Dendritic cell treated with granulocyte-macrophage colony-stimulating factor and Interleukin-4, amounts not matched to agents 40 ng/mL and 50 ng/mL, for 4 days (primary cell): ENCODE data around the gene METRN.

ENCODE experiments used
- H3K27ac Mint-ChIP-seq: one replicate; pipeline ENCODE4 v1.8.0; 2022; ENCODE audit warnings: mild to moderate bottlenecking, mixed read lengths
- H3K27me3 Mint-ChIP-seq: one replicate; pipeline ENCODE4 v1.8.0; 2022; ENCODE audit warnings: mild to moderate bottlenecking, mixed read lengths
- H3K36me3 Mint-ChIP-seq: one replicate; pipeline ENCODE4 v1.8.0; 2022; ENCODE audit warnings: low read depth, mixed read lengths
- H3K4me1 Mint-ChIP-seq: one replicate; pipeline ENCODE4 v1.8.0; 2022; ENCODE audit warnings: low read depth, mixed read lengths
- H3K4me3 Mint-ChIP-seq: one replicate; pipeline ENCODE4 v1.8.0; 2022; ENCODE audit warnings: mild to moderate bottlenecking, moderate library complexity, mixed read lengths
- H3K9me3 Mint-ChIP-seq: one replicate; pipeline ENCODE4 v1.8.0; 2022; ENCODE audit warnings: mixed read lengths
- intact Hi-C: fragments of 100-400 bp; cut with micrococcal nuclease; formaldehyde crosslinking; loops from one replicate; pipeline ENCODE4 v1.15.0; 2022

The METRN gene

GRCh38 chr16:714558-715476 is at the start of gene METRN:
Gene METRN, plus strand, starts transcription at chr16:715118. Its CDS starts 172 bp downstream, at chr16:715290.
- H3K27ac Mint-ChIP-seq = no peak within 1 kb of the TSS

DNA sequence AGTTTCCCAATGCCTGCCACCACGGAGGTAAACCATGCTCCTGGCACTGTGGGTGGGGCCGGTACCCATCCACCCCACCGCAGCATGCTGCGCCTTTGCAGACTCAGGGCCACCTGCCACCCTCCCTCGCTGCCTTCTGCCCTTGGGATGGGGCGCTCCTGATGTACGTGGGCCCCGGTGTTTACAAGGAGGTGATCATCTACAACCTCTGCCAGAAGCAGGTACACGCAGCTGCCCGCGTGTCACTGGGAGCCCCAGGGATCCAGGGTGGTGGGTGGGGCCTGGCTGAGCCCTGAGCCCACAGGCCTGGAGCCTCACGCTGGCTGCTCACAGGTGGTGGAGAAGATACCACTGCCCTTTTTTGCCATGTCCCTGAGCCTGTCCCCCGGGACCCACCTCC is 48.3 kb upstream of the METRN start:
- intact Hi-C loops = no loop called here
- H3K4me3 Mint-ChIP-seq = no peak overlapping the region
- H3K9me3 Mint-ChIP-seq = no peaks in the 10 kb centered on the region
- no peaks in the 10 kb centered on the region for H3K27me3 Mint-ChIP-seq
- peaks cover 36% of the 10 kb centered on the region for H3K36me3 Mint-ChIP-seq
- H3K4me1 Mint-ChIP-seq = peaks cover 19% of the 10 kb centered on the region
- no peak overlapping the region for H3K27ac Mint-ChIP-seq

More at GRCh38 chr16:714558-715476, at the start of gene METRN:
- peaks cover 82% of the 10 kb centered on the region for H3K27me3 Mint-ChIP-seq
- H3K36me3 Mint-ChIP-seq = no peaks in the 10 kb centered on the region
- peaks cover 34% of the 10 kb centered on the region for H3K4me1 Mint-ChIP-seq
- peak within 1 kb of the TSS; percentile 65 for H3K4me3 Mint-ChIP-seq
- no peaks in the 10 kb centered on the region for H3K9me3 Mint-ChIP-seq
- intact Hi-C loops = no loop called here

- Mint-ChIP-seq H3K9me3 (no peaks in the 10 kb centered on the region), H3K27me3 (no peaks in the 10 kb centered on the region), H3K4me1 (peaks cover 16% of the 10 kb centered on the region), H3K27ac (peak overlapping the region; percentile 84), H3K36me3 (peaks cover 43% of the 10 kb centered on the region), H3K4me3 (no peak overlapping the region)
- intact Hi-C loops = loop anchor here (1.0 kb wide), 1 partner anchor 88 kb away; no protein-coding TSS in a partner anchor
Measured at GRCh38 chr16:667113-667779, 47.7 kb upstream of the METRN start.

DNA sequence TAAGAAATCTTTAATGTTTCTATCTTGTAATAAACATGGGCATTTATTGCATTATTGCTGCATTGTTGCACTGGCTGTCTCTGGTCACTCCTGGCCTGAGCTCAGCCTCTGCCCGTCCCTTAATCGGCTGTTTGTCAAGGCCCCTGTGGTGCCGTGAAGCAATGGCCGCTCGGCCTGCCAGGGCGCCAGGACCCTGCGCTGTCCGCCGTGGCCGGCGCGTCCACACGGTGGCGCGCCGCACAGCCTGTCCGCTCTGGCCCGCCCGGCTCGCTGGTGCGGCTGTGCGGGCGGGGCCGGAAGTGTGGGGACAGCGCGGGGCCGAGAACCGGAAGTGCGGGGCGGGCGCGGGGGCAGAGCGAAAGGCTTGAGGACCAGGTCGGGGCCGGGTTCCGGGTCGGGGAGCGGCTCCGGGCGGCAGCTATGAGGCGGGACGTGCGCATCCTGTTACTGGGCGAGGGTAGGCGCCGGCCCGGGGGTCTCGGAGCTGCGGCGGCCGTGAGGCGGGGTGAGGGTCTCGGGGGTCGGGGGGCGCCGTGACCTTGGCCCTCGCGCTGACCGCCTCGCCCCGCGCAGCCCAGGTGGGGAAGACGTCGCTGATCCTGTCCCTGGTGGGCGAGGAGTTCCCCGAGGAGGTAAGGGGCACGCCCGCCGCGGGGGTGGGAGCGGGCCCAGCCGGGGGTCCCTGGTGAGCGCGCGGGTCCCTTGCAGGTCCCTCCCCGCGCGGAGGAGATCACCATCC is 47.0 kb upstream of the METRN start, which contains the start of gene RHOT2:
TSS of gene RHOT2 (plus strand) at position 353 of the 739 bp plus-strand sequence. CDS start at position 421, 68 bp downstream.
- H3K27me3 Mint-ChIP-seq = no peaks in the 10 kb centered on the region
- peaks cover 16% of the 10 kb centered on the region for H3K4me1 Mint-ChIP-seq
- intact Hi-C loops = loop anchor here (1.0 kb wide), 1 partner anchor 89 kb away; no protein-coding TSS in a partner anchor
- H3K4me3 Mint-ChIP-seq = peak within 1 kb of the TSS; percentile 82
- no peaks in the 10 kb centered on the region for H3K9me3 Mint-ChIP-seq
- H3K36me3 Mint-ChIP-seq = peaks cover 45% of the 10 kb centered on the region
- peak within 1 kb of the TSS; percentile 84 for H3K27ac Mint-ChIP-seq

DNA sequence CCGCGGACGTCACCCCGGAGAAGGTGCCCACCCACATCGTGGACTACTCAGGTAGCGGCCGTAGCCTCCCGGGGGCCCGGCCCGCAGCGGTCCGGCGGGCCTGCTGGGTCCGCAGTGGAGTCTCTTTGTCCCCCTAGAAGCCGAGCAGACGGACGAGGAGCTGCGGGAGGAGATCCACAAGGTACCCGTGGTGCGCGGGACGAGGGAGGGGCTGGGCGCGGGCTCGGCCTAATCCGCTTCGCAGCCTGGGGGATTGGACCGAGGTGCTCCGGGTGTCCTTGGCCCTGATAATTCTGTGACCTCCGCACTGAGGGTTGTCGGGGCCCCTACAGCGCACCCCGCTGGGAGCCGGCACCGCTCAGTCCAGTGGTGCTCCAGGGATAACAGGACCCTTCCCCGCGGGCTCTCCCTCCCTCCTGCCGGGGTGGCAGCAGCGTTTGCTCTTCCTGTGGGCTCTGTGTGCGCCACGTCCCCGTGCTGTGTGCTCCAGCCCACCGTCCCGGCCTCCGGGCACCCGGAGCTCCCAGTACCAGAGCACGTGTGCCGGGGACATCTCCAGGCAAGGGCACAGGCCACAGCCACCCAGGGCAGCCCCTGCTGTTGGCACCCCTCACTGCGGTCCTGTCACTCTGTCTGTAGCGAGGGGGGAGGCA is 46.3 kb upstream of the METRN start:
- intact Hi-C loops = no loop called here
- H3K4me3 Mint-ChIP-seq = peak overlapping the region; percentile 82
- H3K9me3 Mint-ChIP-seq = no peaks in the 10 kb centered on the region
- peaks cover 16% of the 10 kb centered on the region for H3K4me1 Mint-ChIP-seq
- H3K27me3 Mint-ChIP-seq = no peaks in the 10 kb centered on the region
- peaks cover 50% of the 10 kb centered on the region for H3K36me3 Mint-ChIP-seq
- peak overlapping the region; percentile 84 for H3K27ac Mint-ChIP-seq

GRCh38 chr16:669666-670065 is 45.3 kb upstream of the METRN start:
- Mint-ChIP-seq H3K27me3 (peaks cover 3% of the 10 kb centered on the region), H3K4me1 (peaks cover 23% of the 10 kb centered on the region), H3K27ac (no peak overlapping the region), H3K36me3 (peaks cover 61% of the 10 kb centered on the region), H3K9me3 (no peaks in the 10 kb centered on the region), H3K4me3 (no peak overlapping the region)
- intact Hi-C loops = no loop called here

- Mint-ChIP-seq H3K4me3 (no peak overlapping the region), H3K9me3 (no peaks in the 10 kb centered on the region), H3K27ac (no peak overlapping the region), H3K4me1 (peaks cover 30% of the 10 kb centered on the region), H3K27me3 (peaks cover 13% of the 10 kb centered on the region), H3K36me3 (peaks cover 65% of the 10 kb centered on the region)
- intact Hi-C loops = no loop called here
Measured at GRCh38 chr16:670485-671352, 44.2 kb upstream of the METRN start.

DNA sequence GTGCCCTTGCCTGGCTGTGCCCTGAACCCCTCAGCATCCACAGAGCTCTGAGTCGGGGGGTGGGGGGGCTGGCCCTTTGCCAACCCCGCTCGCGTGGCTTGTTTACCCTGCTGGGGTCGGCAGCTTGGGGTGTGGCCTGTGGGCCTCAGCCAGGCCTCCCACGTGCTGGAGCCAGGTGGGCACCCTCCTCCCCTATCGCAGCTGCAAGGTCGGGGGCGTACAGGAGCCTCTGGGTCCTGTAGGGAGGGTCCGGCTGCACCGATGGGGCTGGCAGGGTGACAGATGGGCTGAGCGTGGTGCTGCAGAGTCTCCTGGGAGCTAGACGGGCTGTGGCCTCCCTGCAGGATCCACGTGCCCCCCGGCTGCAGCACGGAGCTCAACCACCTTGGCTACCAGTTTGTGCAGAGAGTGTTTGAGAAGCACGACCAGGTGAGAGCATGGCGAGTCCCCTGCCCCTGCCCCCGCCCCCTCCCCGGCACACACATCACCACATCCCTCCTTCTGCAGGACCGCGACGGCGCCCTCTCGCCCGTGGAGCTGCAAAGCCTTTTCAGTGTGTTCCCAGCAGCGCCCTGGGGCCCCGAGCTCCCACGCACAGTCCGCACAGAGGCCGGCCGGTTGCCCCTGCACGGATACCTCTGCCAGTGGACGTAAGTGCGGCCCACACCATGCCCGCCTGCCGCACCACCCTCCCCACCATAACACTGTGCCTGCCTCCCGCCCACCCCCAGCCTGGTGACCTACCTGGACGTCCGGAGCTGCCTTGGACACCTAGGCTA is 43.4 kb upstream of the METRN start:
- no peak overlapping the region for H3K4me3 Mint-ChIP-seq
- no peaks in the 10 kb centered on the region for H3K9me3 Mint-ChIP-seq
- H3K27me3 Mint-ChIP-seq = peaks cover 21% of the 10 kb centered on the region
- H3K27ac Mint-ChIP-seq = no peak overlapping the region
- peaks cover 65% of the 10 kb centered on the region for H3K36me3 Mint-ChIP-seq
- intact Hi-C loops = no loop called here
- peaks cover 30% of the 10 kb centered on the region for H3K4me1 Mint-ChIP-seq

GRCh38 chr16:672371-672770 is 42.5 kb upstream of the METRN start:
- intact Hi-C loops = no loop called here
- peaks cover 29% of the 10 kb centered on the region for H3K27me3 Mint-ChIP-seq
- peaks cover 65% of the 10 kb centered on the region for H3K36me3 Mint-ChIP-seq
- peaks cover 30% of the 10 kb centered on the region for H3K4me1 Mint-ChIP-seq
- no peaks in the 10 kb centered on the region for H3K9me3 Mint-ChIP-seq
- no peak overlapping the region for H3K4me3 Mint-ChIP-seq
- H3K27ac Mint-ChIP-seq = no peak overlapping the region

- Mint-ChIP-seq H3K27me3 (peaks cover 33% of the 10 kb centered on the region), H3K4me3 (no peak overlapping the region), H3K4me1 (peaks cover 26% of the 10 kb centered on the region), H3K27ac (no peak overlapping the region), H3K36me3 (peaks cover 65% of the 10 kb centered on the region), H3K9me3 (no peaks in the 10 kb centered on the region)
- intact Hi-C loops = no loop called here
Measured at GRCh38 chr16:672851-673250, 42.1 kb upstream of the METRN start.

DNA sequence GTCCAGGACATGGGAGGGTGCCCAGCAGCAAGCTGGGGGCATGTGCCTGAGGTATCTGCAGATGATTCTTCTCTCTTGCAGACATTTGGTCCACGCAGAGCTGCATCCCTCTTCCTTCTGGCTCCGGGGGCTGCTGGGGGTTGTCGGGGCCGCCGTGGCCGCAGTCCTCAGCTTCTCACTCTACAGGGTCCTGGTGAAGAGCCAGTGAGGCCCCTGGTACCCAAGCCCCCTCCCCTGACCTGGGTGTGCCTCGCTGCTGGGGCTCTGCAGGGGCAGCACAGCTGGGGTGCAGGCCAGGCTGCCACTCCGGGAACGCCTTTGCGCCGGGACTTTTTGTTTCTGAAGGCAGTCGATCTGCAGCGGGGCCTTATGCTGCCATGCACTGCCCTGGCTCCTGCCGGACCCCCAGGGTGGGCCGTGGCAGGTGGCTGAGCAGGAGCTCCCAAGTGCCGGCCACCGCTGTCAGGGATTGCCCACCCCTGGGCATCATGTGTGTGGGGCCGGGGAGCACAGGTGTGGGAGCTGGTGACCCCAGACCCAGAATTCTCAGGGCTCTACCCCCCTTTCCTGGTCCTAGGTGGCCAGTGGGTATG is 41.4 kb upstream of the METRN start:
- intact Hi-C loops = no loop called here
- H3K27me3 Mint-ChIP-seq = peaks cover 38% of the 10 kb centered on the region
- no peaks in the 10 kb centered on the region for H3K9me3 Mint-ChIP-seq
- H3K4me1 Mint-ChIP-seq = peaks cover 25% of the 10 kb centered on the region
- no peak overlapping the region for H3K27ac Mint-ChIP-seq
- peaks cover 65% of the 10 kb centered on the region for H3K36me3 Mint-ChIP-seq
- no peak overlapping the region for H3K4me3 Mint-ChIP-seq
